Left lung (tissue), 10 donors: ENCODE results near the gene VSNL1. TPM values are rescaled to one million over a fixed set of nuclear protein-coding genes. Genes with fewer than 3 reads are reported as not detected.
A peak's percentile ranks its signal among the peaks of the same experiment; 100 is the strongest.

ENCODE experiments used
- ATAC-seq: fragments of 200-7000 bp; cut with Tn5 transposase; one replicate; pipeline ENCODE4 v1.9.1; 2020; ENCODE audit warnings: moderate library complexity
- DNase-seq, 4 donors: peaks; one replicate each; pipeline ENCODE4 v3.0.0-alpha.2; 2013 to 2020
- H3K27ac ChIP-seq, 2 donors: fragments of 200-600 bp; sonication (generic) in 1 of 2; one replicate each; pipeline versions ENCODE4 v1.5.0 to v1.8.0; 2020 to 2021
- H3K27me3 ChIP-seq, 2 donors: fragments of 200-600 bp; sonication (generic) in 1 of 2; one replicate each; pipeline versions ENCODE4 v1.5.0 to v1.8.0; 2020 to 2021
- H3K36me3 ChIP-seq, 2 donors: fragments of 200-600 bp; sonication (generic) in 1 of 2; one replicate each; pipeline versions ENCODE4 v1.5.0 to v1.8.0; 2020 to 2021
- H3K4me1 ChIP-seq, 2 donors: fragments of 200-600 bp; one replicate each; pipeline ENCODE4 v1.8.0; 2021
- H3K4me3 ChIP-seq, 2 donors: fragments of 200-600 bp; sonication (generic) in 1 of 2; one replicate each; pipeline versions ENCODE4 v1.5.0 to v1.8.0; 2020 to 2021; ENCODE audit warnings: mild to moderate bottlenecking in 1 of 2
- H3K9me3 ChIP-seq, 2 donors: fragments of 200-600 bp; sonication (generic) in 1 of 2; one replicate each; pipeline versions ENCODE4 v1.5.0 to v1.8.0; 2020 to 2021
- intact Hi-C, 2 donors: fragments of 100-400 bp; cut with DNase I; formaldehyde crosslinking; loops; one replicate each; pipeline versions ENCODE4 v1.11.2 to v1.14.2; 2022
- polyA plus RNA-seq, 6 donors: library from polyadenylated mRNA; unstranded; fragments of 120-200 nt; gene quantifications; one replicate each; pipeline ENCODE4 v1.2.1, GENCODE V29; 2013; ENCODE audit not compliant: insufficient read length in 6 of 6
- total RNA-seq, 2 donors: library from RNA; stranded (reverse); fragmentation: NEBNext Ultra II Directional; extraction: Animal tissue kit (Norgen Biotek cat#: 25700); gene quantifications; one replicate each; pipeline ENCODE4 v1.2.1, GENCODE V29; 2021
- TF ChIP-seq, protein P1 (sequence below), 2 donors: fragments of 200-600 bp; sonication (generic) in 1 of 2; IDR thresholded peaks; one replicate each; pipeline versions ENCODE4 v1.5.0 to v1.8.0; 2021; ENCODE audit warnings: antibody characterized with exemption in 2 of 2
- donor health status: DM: no; HTN: yes; CAD: no.
- donor health status: DM: no; HTN: no; CAD: no.

The VSNL1 gene
- total and polyA plus RNA-seq, 8 donors, result 1.6 to 21.3 (median 16.9) TPM

DNA sequence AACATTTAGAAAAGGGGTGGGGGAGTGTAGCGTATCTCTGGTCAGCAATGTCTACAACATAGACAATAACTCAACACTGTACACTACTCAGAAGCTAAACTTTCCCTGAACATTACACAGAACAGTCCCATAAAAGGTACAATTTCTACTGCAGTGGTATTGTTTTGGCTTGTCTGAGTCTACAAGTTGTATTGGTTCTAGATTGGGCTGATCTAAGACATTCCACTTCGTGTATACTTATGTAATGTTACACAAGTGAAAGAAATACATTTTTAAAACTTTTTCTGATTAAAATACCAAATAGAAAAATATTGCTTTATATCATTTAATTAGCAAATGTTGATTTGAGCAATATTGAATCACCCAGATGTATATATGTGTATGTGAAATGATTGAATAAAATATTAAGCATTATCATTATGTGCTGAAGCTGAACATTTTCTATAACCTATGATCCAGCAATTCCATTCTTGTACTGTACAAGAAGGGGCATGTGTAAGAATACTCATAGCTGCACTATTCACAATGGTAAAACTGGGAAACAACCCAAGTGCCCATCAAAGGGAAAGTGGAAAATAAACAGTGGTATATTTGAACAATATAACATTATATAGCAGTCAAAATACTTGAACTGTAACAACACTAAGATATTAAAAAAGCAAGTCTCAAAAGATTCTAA, 52.4 kb downstream of the VSNL1 start:
- no peak overlapping the region for H3K27ac ChIP-seq
- no peak overlapping the region for H3K4me3 ChIP-seq
- TF ChIP-seq, protein P1, sequence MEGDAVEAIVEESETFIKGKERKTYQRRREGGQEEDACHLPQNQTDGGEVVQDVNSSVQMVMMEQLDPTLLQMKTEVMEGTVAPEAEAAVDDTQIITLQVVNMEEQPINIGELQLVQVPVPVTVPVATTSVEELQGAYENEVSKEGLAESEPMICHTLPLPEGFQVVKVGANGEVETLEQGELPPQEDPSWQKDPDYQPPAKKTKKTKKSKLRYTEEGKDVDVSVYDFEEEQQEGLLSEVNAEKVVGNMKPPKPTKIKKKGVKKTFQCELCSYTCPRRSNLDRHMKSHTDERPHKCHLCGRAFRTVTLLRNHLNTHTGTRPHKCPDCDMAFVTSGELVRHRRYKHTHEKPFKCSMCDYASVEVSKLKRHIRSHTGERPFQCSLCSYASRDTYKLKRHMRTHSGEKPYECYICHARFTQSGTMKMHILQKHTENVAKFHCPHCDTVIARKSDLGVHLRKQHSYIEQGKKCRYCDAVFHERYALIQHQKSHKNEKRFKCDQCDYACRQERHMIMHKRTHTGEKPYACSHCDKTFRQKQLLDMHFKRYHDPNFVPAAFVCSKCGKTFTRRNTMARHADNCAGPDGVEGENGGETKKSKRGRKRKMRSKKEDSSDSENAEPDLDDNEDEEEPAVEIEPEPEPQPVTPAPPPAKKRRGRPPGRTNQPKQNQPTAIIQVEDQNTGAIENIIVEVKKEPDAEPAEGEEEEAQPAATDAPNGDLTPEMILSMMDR (IDR thresholded peaks at IDR 0.05), result no peak
- peaks cover 0 to 7% of the 10 kb centered on the region in 2 donors for H3K4me1 ChIP-seq
- H3K27me3 ChIP-seq, result no peaks in the 10 kb centered on the region
- no peaks in the 10 kb centered on the region for H3K9me3 ChIP-seq
- H3K36me3 ChIP-seq, result no peaks in the 10 kb centered on the region
- intact Hi-C loops, result no loop called here
- DNase-seq, result no peak
- ATAC-seq, result peak; percentile 25

- TF ChIP-seq, protein P1 (IDR thresholded peaks at IDR 0.05), result no peak
- intact Hi-C loops, result no loop called here
These were observed 52.9 kb downstream of the VSNL1 start for GRCh38 chr2:17593445-17593840.

DNA sequence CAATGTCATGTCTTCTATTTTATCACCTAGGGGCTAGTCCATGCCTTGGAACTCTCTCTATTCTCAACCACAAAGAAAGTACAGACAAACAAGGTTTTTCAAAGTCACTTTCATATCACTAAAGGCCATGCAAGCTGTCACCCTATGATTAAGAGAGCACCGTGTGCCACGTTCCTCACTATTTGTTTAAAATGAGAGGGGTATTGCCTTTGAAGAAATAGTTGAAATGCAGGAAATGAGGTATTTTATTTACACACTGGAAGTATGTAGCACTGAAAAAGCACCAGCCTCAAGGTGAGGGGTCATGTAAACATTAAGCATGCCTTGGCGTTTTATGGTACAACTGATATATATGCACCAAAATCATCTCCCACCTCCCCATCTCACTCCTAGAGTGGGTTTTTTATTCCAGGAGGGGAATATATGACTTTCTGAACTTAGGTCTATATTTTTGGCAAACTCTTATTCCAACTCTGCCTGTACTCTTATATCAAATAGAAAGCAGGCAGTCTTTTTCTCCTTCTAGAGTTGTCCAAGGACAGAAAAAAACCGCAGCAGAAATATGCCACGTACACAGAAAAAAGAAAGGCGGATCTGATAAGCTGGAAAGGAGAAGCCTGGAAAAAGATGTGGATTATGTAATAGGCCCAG, 53.5 kb downstream of the VSNL1 start:
- Histone ChIP-seq H3K36me3 (no peaks in the 10 kb centered on the region), H3K4me1 (peaks cover 0 to 7% of the 10 kb centered on the region in 2 donors), H3K9me3 (no peaks in the 10 kb centered on the region), H3K27me3 (no peaks in the 10 kb centered on the region), H3K27ac (peak overlapping the region in 1 of 2 donors; percentile 27), H3K4me3 (no peak overlapping the region)
- TF ChIP-seq, protein P1 (IDR thresholded peaks at IDR 0.05), result no peak
- peak in 2 of 4 donors; percentile 36 to 48 for DNase-seq
- intact Hi-C loops, result no loop called here
- peak; percentile 48 for ATAC-seq

More at GRCh38 chr2:17593445-17593840, 52.9 kb downstream of the VSNL1 start:
- Histone ChIP-seq H3K27me3 (no peaks in the 10 kb centered on the region), H3K27ac (no peak overlapping the region), H3K4me1 (peaks cover 0 to 7% of the 10 kb centered on the region in 2 donors), H3K36me3 (no peaks in the 10 kb centered on the region), H3K4me3 (no peak overlapping the region), H3K9me3 (no peaks in the 10 kb centered on the region)
- ATAC-seq, result no peak
- DNase-seq, result no peak

GRCh38 chr2:17594533-17595401, 54.3 kb downstream of the VSNL1 start:
- Histone ChIP-seq H3K9me3 (no peaks in the 10 kb centered on the region), H3K36me3 (no peaks in the 10 kb centered on the region), H3K27ac (peak overlapping the region in 1 of 2 donors; percentile 2), H3K4me3 (no peak overlapping the region), H3K27me3 (no peaks in the 10 kb centered on the region), H3K4me1 (peaks cover 0 to 7% of the 10 kb centered on the region in 2 donors)
- TF ChIP-seq, protein P1 (IDR thresholded peaks at IDR 0.05), result no peak
- intact Hi-C loops, result no loop called here
- DNase-seq (peak in 2 of 4 donors; percentile 58 to 65), ATAC-seq (peak; percentile 75)
